NCI-H2196 (cell line): ENCODE measurements around the gene UQCRHL.

Source experiments
- DNase-seq: peaks from one replicate; lab custom pipeline; 2025; ENCODE audit not compliant: unreplicated experiment; lab: John Stamatoyannopoulos, UW

UQCRHL gene

GRCh38 chr1:15799004-15799867 lies 8.2 kb downstream of the UQCRHL start:
- no peak for DNase-seq

DNA sequence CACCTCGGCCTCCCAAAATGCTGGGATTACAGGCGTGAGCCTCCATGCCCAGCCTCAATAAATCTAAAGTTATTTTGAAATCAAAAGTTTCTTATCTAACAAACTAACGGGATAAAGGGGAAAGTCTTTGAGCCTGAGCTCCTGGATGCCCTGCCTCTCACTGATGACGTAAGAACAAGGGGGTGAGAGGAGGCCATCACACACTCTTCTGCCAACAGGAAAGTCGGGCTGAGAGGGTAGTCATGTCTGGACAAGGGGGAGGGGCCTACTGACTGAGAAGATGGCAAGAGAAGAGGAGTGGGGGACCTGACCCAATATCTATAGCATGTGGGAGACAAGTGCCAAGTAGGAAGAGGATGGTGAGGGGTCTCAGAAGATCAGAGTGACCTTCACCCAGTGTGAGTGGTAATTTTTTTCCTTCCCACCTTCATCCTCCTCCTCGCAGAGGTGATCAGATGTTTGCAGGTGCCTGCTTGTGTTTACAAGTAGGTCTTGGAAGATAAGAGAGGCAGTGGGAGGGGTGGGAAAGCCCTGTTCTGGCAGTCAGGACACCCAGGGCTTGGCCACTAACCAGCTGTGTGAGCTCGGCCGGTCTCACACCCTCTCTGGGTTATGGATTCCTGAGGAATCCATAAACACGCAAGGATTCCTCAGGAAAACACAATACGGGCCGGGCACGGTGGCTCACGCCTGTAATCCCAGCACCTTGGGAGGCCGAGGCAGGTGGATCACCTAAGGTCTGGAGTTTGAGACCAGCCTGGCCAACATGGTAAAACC lies 9.6 kb downstream of the UQCRHL start:
- DNase-seq = no peak

GRCh38 chr1:15796086-15796462 lies 11.4 kb downstream of the UQCRHL start:
- DNase-seq = no peak

DNA sequence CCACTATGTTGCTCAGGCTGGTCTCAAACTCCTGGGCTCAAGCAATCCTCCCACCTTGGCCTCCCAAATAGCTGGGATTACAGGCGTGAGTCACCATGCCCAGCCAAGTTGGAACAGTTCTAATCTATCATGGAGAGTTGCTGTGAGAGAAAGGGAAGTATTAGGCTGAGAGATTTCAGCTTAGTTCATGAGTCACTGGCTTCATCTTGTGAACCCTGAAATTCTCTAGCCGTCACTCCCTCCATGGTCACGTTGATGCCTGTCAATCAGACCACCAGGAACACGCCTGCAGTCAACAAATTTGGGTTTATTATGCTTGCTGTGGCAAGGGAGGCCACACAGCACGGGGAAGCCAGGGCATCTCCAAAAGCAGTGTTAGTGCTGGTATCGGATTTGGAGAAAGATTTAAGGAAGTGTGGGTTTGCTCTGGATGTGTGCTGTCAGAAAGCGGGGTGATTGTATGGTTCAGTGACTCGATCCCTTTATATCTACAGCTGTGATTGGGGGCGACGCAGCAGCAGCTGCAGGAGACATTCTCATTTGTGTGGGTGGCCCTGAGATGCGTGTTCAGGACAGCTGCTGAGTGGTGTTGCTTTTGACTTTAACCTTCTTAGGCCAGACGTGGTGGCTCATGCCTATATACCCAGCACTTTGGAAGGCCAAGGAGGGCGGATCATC lies 18.7 kb downstream of the UQCRHL start:
- DNase-seq = no peak

GRCh38 chr1:15786581-15786980 lies 20.9 kb downstream of the UQCRHL start:
- no peak for DNase-seq

GRCh38 chr1:15785683-15786082 lies 21.8 kb downstream of the UQCRHL start:
- no peak for DNase-seq

GRCh38 chr1:15777909-15778707 lies 29.3 kb downstream of the UQCRHL start:
- no peak for DNase-seq

GRCh38 chr1:15775706-15776105 lies 31.7 kb downstream of the UQCRHL start:
- no peak for DNase-seq

GRCh38 chr1:15771836-15772515 lies 35.5 kb downstream of the UQCRHL start:
- no peak for DNase-seq

DNA sequence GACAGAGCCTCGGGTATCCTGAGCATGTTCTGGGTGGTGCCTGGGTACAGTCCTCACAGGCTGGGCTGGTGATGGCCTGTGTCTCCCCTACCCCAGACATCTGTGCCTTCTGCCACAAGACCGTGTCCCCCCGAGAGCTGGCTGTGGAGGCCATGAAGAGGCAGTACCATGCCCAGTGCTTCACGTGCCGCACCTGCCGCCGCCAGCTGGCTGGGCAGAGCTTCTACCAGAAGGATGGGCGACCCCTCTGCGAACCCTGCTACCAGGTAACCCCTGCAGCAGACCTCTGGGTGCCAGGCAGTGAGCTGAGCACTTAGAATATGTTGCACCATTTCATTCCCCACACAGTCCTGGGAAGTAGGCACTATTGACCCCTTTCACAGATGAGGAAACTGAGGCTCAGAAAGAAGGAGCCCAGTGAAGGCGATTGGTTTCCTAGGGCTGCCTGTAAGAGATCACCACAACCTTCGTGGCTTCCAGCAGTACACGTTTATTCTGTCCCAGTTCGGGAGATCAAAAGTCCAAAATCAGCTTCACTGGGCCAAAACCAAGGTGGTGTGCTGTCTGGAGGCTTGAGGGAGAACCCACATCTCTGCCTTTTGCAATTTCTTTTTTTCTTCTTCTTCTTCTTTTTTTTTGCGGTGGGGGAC lies 37.0 kb downstream of the UQCRHL start:
- DNase-seq = no peak

DNA sequence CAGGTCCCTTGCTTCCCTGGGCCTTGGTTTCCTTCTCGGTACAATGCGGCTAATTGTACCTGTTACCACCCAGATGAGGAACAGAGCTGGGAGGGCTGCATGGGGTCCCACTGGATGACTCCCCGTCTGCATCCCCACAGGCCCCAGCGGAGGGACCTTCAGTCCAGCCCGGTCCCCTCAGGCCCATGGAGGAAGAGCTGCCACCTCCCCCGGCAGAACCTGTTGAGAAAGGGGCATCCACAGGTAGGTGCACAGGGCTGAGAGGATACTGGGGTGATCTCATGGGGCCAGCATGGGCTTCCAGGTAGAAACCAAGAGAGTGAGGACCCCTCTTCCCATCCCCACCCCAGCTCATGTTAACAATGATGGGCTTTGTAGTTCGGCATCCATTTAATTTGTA lies 39.1 kb downstream of the UQCRHL start:
- no peak for DNase-seq

GRCh38 chr1:15767941-15768340 lies 39.5 kb downstream of the UQCRHL start:
- DNase-seq = no peak

DNA sequence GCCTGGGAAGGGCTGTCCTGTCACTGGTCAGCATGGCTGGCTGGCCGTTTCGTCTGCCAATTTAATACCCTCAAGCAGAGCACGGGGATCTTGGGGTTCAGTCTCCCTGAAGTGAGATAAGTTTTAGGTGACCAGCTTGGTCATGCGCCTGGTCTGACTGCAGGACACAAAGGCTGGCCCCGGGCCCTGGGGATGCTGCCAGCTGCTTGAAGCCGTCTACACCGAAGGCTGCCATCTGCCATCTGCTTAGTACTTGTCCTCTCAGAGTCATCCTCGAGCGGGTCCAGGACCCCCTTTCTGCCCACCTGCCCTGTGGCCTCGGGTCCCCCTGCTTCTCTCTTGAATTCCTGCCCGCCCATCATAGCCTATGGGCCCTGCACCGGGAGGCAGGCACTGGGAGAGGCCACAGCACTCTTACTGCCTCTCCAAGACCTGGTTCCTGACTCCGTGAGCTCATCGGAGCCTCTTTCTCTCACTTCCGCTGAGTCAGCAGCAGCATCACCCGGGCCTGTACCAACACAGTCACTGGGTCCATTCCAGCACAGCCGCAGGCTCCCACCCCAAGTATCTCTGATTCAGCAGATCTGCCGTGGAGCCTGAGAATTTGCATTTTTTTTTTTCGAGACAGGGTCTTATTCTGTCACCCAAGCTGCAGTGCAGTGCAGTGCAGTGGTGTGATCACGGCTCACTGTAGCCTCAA lies 41.8 kb downstream of the UQCRHL start:
- no peak for DNase-seq

- no peak for DNase-seq
Measured at GRCh38 chr1:15764890-15765289, 42.6 kb downstream of the UQCRHL start.

GRCh38 chr1:15764269-15764764 lies 43.1 kb downstream of the UQCRHL start:
- peak; percentile 14 for DNase-seq

DNA sequence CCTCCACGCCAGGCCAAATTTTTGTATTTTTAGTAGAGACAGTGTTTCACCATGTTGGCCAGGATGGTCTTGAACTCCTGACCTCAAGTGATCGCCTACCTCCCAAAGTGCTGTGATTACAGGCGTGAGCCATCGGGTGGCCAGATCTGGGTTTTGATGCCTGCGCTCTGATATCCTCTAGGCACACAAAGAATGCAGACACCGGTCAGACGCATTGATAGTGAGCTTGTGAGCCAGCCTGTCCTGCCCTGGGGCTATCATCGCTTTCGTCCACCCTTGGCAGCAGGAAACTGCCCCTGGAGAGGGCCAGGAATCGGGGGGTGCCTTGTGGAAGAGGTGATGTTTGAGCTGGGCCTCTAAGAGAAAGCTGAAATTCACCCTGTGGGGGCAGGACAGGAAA lies 44.9 kb downstream of the UQCRHL start:
- DNase-seq = no peak

DNA sequence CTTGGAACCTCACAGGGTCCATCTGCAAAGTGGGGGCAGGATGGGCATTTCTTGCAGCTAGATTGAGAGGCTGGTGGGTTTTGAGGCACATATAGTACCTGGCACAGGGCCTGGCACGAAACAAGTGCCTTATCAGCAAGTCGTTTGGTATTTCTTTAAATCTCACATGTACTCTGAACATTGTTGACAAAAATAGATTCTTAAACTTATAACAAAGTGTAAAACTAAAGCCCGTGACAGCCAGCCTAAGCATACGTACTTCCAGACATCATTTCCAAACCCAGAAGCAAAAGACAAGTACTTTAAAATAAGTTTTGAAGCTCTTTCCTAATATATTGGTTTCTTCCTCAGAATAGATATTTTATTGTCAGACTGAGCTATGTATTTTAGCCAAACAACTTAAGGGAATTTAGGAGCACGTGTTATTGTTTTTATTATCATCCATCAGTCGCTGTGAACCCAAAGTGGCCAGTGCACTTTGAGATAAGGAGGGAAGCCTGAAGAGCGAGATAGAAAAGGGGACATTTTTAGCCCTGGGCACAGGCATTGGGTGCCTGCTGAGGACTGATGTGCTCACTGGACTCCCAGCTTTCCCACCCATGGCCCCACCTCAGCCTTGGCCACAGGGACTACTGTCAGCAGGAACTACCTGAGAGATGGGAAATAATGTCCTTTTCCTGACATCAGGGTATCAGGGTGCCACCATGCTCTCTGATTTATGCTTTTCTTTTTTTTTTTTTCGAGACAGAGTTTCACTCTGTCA lies 45.9 kb downstream of the UQCRHL start:
- no peak for DNase-seq

DNA sequence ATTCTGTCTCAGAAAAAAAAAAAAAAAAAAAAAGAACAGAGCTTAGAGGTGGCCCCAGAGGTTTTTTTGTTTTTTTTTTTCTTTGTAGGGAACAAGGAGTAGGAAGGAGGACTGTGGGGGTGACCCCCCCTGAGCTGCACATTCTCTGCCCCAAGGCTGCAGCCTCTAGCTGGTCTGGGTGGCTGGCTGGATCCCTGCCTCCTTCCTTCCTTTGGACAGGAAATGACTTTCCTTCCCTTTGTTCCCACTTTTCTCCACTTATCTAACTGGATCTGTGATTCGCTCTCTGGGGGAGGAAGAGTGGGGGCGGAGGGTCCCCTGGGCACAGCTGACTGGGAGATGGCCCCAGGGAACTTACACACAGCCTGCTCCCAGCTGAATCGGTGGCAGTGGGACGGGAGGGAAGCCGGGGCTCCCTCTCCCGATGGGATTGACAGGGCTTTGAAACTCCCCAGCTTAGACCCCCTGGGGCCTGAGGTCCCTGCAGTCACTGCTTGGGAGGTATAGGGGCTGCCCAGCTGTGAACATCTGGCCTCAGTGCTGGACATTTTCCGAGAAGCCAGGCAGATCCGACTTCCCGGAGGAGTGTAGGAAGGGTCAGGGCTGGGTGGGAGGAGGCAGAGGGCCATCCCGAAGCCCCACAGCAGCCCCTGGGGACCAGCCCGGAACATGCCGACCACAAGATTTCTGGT lies 46.8 kb downstream of the UQCRHL start:
- no peak for DNase-seq
